SK-N-SH (cell line): Measurements from ENCODE around the gene P2RY14. TPM values are rescaled to one million over a fixed set of nuclear protein-coding genes. Genes with fewer than 3 reads are reported as not detected.

ENCODE experiments used
- CTCF ChIA-PET: fragments of 300-600, 350-600 bp; formaldehyde crosslinking; extraction: SDS; loops from one replicate; lab custom pipeline; 2021; lab: Yijun Ruan, JAX
- POLR2A ChIA-PET: fragments of 350-600 bp; sonication (Branson Sonifier 250); formaldehyde crosslinking; extraction: SDS; loops from one replicate; lab custom pipeline; 2020; ENCODE audit warnings: antibody characterized with exemption, inconsistent platforms; lab: Yijun Ruan, JAX
- DNase-seq: peaks from one replicate; pipeline ENCODE4 v3.0.0; 2012
- H2AFZ ChIP-seq: fragments of 200-600 bp; sonication (generic); 2 replicates; pipeline ENCODE4 v1.8.1; 2016; ENCODE audit warnings: antibody characterized with exemption, mild to moderate bottlenecking, low read depth
- H3F3A ChIP-seq: fragments of 200-600 bp; sonication (generic); replicated peaks from 2 replicates; pipeline ENCODE3; 2016; ENCODE audit warnings: antibody characterized with exemption, mild to moderate bottlenecking; ENCODE audit not compliant: insufficient read depth
- H3K27ac ChIP-seq, 2 experiments: fragments of 200-500 bp in 1 of 2; fragments of 200-600 bp in 1 of 2; sonication (Bioruptor generic) in 1 of 2; sonication (generic), shearing (Covaris generic) in 1 of 2; 2 replicates each; pipeline versions ENCODE4 v1.5.1 to v1.6.1; 2014 to 2016; ENCODE audit warnings: low read depth in 2 of 2, inconsistent platforms in 1 of 2, low read length in 1 of 2, mild to moderate bottlenecking in 1 of 2, mixed read lengths in 1 of 2
- H3K27me3 ChIP-seq: fragments of 200-600 bp; sonication (generic), shearing (Covaris generic); 2 replicates; pipeline ENCODE4 v1.6.1; 2016; ENCODE audit warnings: mixed run types; ENCODE audit not compliant: insufficient read depth
- H3K36me3 ChIP-seq, 2 experiments: fragments of 200-500 bp in 1 of 2; fragments of 200-600 bp in 1 of 2; sonication (Bioruptor generic) in 1 of 2; sonication (generic) in 1 of 2; replicated peaks in 1 of 2; 2 replicates each; pipeline versions ENCODE3 to v1.5.1; 2014 to 2016; ENCODE audit warnings: low read length in 1 of 2, mild to moderate bottlenecking in 1 of 2; ENCODE audit not compliant: insufficient read depth in 2 of 2, control insufficient read depth in 1 of 2
- H3K4me1 ChIP-seq, 2 experiments: fragments of 200-500 bp in 1 of 2; fragments of 200-600 bp in 1 of 2; sonication (Bioruptor generic) in 1 of 2; sonication (generic), shearing (Covaris generic) in 1 of 2; 2 replicates each; pipeline versions ENCODE4 v1.5.1 to v1.6.1; 2014 to 2016; ENCODE audit warnings: low read depth in 1 of 2, low read length in 1 of 2, mixed run types in 1 of 2; ENCODE audit not compliant: insufficient read depth in 2 of 2, control insufficient read depth in 1 of 2
- H3K4me2 ChIP-seq: fragments of 200-600 bp; sonication (generic), shearing (Covaris generic); 2 replicates; pipeline ENCODE4 v1.6.1; 2017; ENCODE audit warnings: mixed run types
- H3K4me3 ChIP-seq, 2 experiments: fragments of 200-500 bp in 1 of 2; fragments of 200-600 bp in 1 of 2; sonication (Bioruptor generic) in 1 of 2; sonication (generic), shearing (Covaris generic) in 1 of 2; 2 replicates each; pipeline versions ENCODE4 v1.5.1 to v1.8.1; 2014 to 2016; ENCODE audit warnings: low read depth in 2 of 2, inconsistent platforms in 1 of 2, low read length in 1 of 2, mild to moderate bottlenecking in 1 of 2, mixed read lengths in 1 of 2, moderate library complexity in 1 of 2
- H3K79me2 ChIP-seq: fragments of 200-600 bp; sonication (generic); 2 replicates; pipeline ENCODE4 v1.8.1; 2017; ENCODE audit warnings: mild to moderate bottlenecking; ENCODE audit not compliant: insufficient read depth
- H3K9ac ChIP-seq: fragments of 200-600 bp; sonication (generic); 2 replicates; pipeline ENCODE4 v1.6.1; 2017; ENCODE audit warnings: mixed run types
- H3K9me2 ChIP-seq: fragments of 200-600 bp; sonication (generic); 2 replicates; pipeline ENCODE4 v1.6.1; 2017; ENCODE audit warnings: mixed run types
- H3K9me3 ChIP-seq: fragments of 200-600 bp; sonication (generic); 2 replicates; pipeline ENCODE4 v1.6.1; 2017; ENCODE audit warnings: mixed run types, mild to moderate bottlenecking, moderate library complexity
- H4K20me1 ChIP-seq: fragments of 200-600 bp; sonication (generic); 2 replicates; pipeline ENCODE4 v1.6.1; 2017; ENCODE audit warnings: mild to moderate bottlenecking, mixed run types; ENCODE audit not compliant: insufficient read depth
- EP300 ChIP-seq, 2 experiments: IDR thresholded peaks; 2 replicates each; pipeline versions ENCODE4 v1.4.0 to v1.6.1; 2012; ENCODE audit warnings: borderline replicate concordance in 1 of 2, low read depth in 1 of 2, low read length in 1 of 2
- EZH2phosphoT487 ChIP-seq: fragments of 200-600 bp; sonication (generic); IDR thresholded peaks from 2 replicates; pipeline ENCODE4 v1.6.1; 2017; ENCODE audit warnings: low read depth, mixed run types, mild to moderate bottlenecking, antibody characterized with exemption, moderate library complexity, borderline replicate concordance
- FOXJ3 ChIP-seq: sonication (generic); formaldehyde crosslinking; IDR thresholded peaks from 2 replicates; pipeline ENCODE4 v1.5.1; 2020; ENCODE audit warnings: mild to moderate bottlenecking, missing genetic modification reagents
- GABPA ChIP-seq: IDR thresholded peaks from 2 replicates; pipeline ENCODE4 v1.4.0; 2012; ENCODE audit warnings: low read depth, mild to moderate bottlenecking
- GATA2 ChIP-seq: sonication (generic); formaldehyde crosslinking; IDR thresholded peaks from 2 replicates; pipeline ENCODE4 v1.5.0; 2020; ENCODE audit warnings: mild to moderate bottlenecking, missing genetic modification reagents
- MEF2A ChIP-seq: IDR thresholded peaks from 2 replicates; pipeline ENCODE4 v1.4.0; 2012; ENCODE audit warnings: low read depth, borderline replicate concordance
- NFIC ChIP-seq: IDR thresholded peaks from 2 replicates; pipeline ENCODE4 v1.4.0; 2012; ENCODE audit warnings: borderline replicate concordance
- NRF1 ChIP-seq: IDR thresholded peaks from 2 replicates; pipeline ENCODE4 v1.6.1; 2012; ENCODE audit warnings: low read depth, mild to moderate bottlenecking, low read length
- POLR2AphosphoS5 ChIP-seq: IDR thresholded peaks from 2 replicates; pipeline ENCODE4 v1.6.1; 2012; ENCODE audit warnings: low read depth, low read length
- RAD21 ChIP-seq: IDR thresholded peaks from 2 replicates; pipeline ENCODE4 v1.6.1; 2012; ENCODE audit warnings: mild to moderate bottlenecking, low read length
- RCOR1 ChIP-seq: fragments of 150-350 bp; IDR thresholded peaks from 2 replicates; pipeline ENCODE4 v1.6.1; 2017; ENCODE audit warnings: antibody characterized with exemption, low read length
- RFX5 ChIP-seq: IDR thresholded peaks from 2 replicates; pipeline ENCODE4 v1.6.1; 2012; ENCODE audit warnings: mild to moderate bottlenecking, improper control_type of control experiment, low read length
- SIN3A ChIP-seq: IDR thresholded peaks from 2 replicates; pipeline ENCODE4 v1.6.1; 2012; ENCODE audit warnings: low read depth, mild to moderate bottlenecking, low read length, moderate library complexity, borderline replicate concordance
- SMC3 ChIP-seq: IDR thresholded peaks from 2 replicates; pipeline ENCODE4 v1.6.1; 2012; ENCODE audit warnings: low read depth, low read length, improper control_type of control experiment
- TAF1 ChIP-seq: IDR thresholded peaks from 2 replicates; pipeline ENCODE4 v1.6.1; 2012; ENCODE audit warnings: low read depth, mild to moderate bottlenecking, low read length, moderate library complexity, borderline replicate concordance
- TCF12 ChIP-seq: IDR thresholded peaks from 2 replicates; pipeline ENCODE4 v1.4.0; 2012
- YY1 ChIP-seq: IDR thresholded peaks from 2 replicates; pipeline ENCODE4 v1.4.0; 2012; ENCODE audit warnings: low read depth, mild to moderate bottlenecking
- WGBS: methylation state at CpG from one replicate; pipeline ENCODE4 v1.1.6; 2017; ENCODE audit warnings: low lambda C conversion rate; 5-methylcytosine and 5-hydroxymethylcytosine counted together
- polyA plus RNA-seq, 3 experiments: library from polyadenylated mRNA; depleted of rRNA; stranded (reverse); fragments of >200 nt; gene quantifications; 2 replicates each; pipeline ENCODE4 v1.2.3, GENCODE V29; 2012
- TF ChIP-seq, protein P1 (sequence below): IDR thresholded peaks from 2 replicates; pipeline ENCODE4 v1.4.0; 2012; ENCODE audit warnings: low read depth, borderline replicate concordance
- TF ChIP-seq, protein P2 (sequence below): fragments of 150-350 bp; IDR thresholded peaks from 2 replicates; pipeline ENCODE4 v1.6.1; 2017; ENCODE audit warnings: antibody characterized with exemption, low read length, low read depth, borderline replicate concordance
- TF ChIP-seq, protein P3 (sequence below): fragments of 150-350 bp; IDR thresholded peaks from 2 replicates; pipeline ENCODE4 v1.6.1; 2016; ENCODE audit warnings: mild to moderate bottlenecking, low read depth, low read length
- TF ChIP-seq, protein P4 (sequence below): fragments of 200-600 bp; sonication (generic); IDR thresholded peaks from 2 replicates; pipeline ENCODE4 v1.6.1; 2017; ENCODE audit warnings: antibody characterized with exemption, mild to moderate bottlenecking, moderate library complexity
- TF ChIP-seq, protein P5 (sequence below): IDR thresholded peaks from 2 replicates; pipeline ENCODE4; 2012

P2RY14 gene
- polyA plus RNA-seq, 1 of the 3 experiments (the other 2 are of a cell fraction), result not detected

DNA sequence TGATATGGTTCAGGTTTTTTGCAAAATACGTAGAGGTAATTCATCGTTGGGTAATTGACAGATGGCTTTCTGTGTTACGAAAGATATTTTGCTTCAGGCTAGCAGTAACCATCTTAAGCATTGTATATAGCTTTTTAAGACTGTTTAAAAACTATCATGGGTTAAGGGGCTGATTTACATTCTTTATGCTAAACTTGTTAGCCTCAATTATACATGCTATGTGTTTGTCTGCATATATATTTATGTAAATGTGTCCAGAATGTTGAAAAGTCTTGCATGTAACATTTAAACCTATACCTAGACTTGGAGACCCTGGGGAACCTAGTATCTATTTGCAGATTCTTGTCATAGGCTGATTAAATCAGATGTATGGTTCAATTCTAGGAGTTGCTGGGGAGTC is 11.1 kb upstream of the P2RY14 start:
- Histone ChIP-seq H3K36me3 (no peaks in the 10 kb centered on the region), H4K20me1 (no peaks in the 10 kb centered on the region)
- CTCF ChIA-PET, result interaction anchor here (0.8 to 1.4 kb wide), 4 partner anchors 61 to 550 kb away, joined by 3 to 8 read pairs (median 4); no protein-coding TSS in a partner anchor

DNA sequence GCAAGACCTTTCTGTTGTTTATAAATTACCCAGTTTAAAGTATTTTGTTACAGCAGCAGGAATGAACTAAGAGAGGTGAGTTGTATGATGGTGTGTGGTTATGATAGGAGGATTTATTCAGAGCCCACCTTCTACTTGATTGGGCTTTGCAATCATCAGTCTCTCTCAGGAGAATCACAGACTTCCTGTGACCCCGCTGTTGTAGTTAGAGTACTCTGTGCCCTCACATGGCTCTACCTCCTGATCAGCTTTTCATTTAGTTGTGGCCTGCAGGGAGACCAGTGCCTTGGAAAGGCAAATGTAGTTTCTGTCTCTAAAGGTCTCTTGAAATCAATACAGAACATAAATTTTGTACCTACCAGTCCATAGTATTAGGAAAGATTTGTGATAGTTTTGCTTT is 7.6 kb upstream of the P2RY14 start:
- Histone ChIP-seq H2AFZ (no peak overlapping the region), H3K9me2 (no peaks in the 10 kb centered on the region), H3F3A (no peaks in the 10 kb centered on the region), H3K4me1 (peaks cover 0 to 2% of the 10 kb centered on the region in 2 experiments; a peak in 1 of 4 replicates), H3K27me3 (peaks cover 7% of the 10 kb centered on the region; the same call in 1 of the 2 replicates), H3K4me2 (no peak overlapping the region), H3K79me2 (no peaks in the 10 kb centered on the region), H3K4me3 (no peak overlapping the region), H3K27ac (no peak overlapping the region), H4K20me1 (no peaks in the 10 kb centered on the region), H3K9ac (no peak overlapping the region), H3K36me3 (no peaks in the 10 kb centered on the region), H3K9me3 (no peaks in the 10 kb centered on the region)
- no peak for DNase-seq
- ChIA-PET CTCF (interaction anchor here (1.2 to 3.2 kb wide), 3 partner anchors 9 to 118 kb away, joined by 4 to 16 read pairs (median 13); no protein-coding TSS in a partner anchor), POLR2A (no interaction called here)
- 44% methylated on average over 1 of the region's 1 CpG for WGBS
- TF ChIP-seq, protein P1, sequence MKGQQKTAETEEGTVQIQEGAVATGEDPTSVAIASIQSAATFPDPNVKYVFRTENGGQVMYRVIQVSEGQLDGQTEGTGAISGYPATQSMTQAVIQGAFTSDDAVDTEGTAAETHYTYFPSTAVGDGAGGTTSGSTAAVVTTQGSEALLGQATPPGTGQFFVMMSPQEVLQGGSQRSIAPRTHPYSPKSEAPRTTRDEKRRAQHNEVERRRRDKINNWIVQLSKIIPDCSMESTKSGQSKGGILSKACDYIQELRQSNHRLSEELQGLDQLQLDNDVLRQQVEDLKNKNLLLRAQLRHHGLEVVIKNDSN, result no peak
- TF ChIP-seq RCOR1 (no peak), RFX5 (no peak), FOXJ3 (CRISPR knock-in tag) (no peak), SMC3 (no peak), SIN3A (no peak), TAF1 (no peak), EP300 (IDR thresholded peaks at IDR 0.05; ENCODE audit: borderline replicate concordance in 1 of 2, low read depth in 1 of 2, low read length in 1 of 2) (no peak), NFIC (no peak), NRF1 (no peak), YY1 (no peak), TCF12 (no peak), RAD21 (no peak), GATA2 (CRISPR knock-in tag) (no peak), POLR2AphosphoS5 (no peak)
- TF ChIP-seq, protein P2, sequence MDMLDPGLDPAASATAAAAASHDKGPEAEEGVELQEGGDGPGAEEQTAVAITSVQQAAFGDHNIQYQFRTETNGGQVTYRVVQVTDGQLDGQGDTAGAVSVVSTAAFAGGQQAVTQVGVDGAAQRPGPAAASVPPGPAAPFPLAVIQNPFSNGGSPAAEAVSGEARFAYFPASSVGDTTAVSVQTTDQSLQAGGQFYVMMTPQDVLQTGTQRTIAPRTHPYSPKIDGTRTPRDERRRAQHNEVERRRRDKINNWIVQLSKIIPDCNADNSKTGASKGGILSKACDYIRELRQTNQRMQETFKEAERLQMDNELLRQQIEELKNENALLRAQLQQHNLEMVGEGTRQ, result no peak
- TF ChIP-seq, protein P3, sequence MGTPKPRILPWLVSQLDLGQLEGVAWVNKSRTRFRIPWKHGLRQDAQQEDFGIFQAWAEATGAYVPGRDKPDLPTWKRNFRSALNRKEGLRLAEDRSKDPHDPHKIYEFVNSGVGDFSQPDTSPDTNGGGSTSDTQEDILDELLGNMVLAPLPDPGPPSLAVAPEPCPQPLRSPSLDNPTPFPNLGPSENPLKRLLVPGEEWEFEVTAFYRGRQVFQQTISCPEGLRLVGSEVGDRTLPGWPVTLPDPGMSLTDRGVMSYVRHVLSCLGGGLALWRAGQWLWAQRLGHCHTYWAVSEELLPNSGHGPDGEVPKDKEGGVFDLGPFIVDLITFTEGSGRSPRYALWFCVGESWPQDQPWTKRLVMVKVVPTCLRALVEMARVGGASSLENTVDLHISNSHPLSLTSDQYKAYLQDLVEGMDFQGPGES, result no peak
- TF ChIP-seq, protein P4, sequence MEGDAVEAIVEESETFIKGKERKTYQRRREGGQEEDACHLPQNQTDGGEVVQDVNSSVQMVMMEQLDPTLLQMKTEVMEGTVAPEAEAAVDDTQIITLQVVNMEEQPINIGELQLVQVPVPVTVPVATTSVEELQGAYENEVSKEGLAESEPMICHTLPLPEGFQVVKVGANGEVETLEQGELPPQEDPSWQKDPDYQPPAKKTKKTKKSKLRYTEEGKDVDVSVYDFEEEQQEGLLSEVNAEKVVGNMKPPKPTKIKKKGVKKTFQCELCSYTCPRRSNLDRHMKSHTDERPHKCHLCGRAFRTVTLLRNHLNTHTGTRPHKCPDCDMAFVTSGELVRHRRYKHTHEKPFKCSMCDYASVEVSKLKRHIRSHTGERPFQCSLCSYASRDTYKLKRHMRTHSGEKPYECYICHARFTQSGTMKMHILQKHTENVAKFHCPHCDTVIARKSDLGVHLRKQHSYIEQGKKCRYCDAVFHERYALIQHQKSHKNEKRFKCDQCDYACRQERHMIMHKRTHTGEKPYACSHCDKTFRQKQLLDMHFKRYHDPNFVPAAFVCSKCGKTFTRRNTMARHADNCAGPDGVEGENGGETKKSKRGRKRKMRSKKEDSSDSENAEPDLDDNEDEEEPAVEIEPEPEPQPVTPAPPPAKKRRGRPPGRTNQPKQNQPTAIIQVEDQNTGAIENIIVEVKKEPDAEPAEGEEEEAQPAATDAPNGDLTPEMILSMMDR, result no peak
- TF ChIP-seq, protein P5, sequence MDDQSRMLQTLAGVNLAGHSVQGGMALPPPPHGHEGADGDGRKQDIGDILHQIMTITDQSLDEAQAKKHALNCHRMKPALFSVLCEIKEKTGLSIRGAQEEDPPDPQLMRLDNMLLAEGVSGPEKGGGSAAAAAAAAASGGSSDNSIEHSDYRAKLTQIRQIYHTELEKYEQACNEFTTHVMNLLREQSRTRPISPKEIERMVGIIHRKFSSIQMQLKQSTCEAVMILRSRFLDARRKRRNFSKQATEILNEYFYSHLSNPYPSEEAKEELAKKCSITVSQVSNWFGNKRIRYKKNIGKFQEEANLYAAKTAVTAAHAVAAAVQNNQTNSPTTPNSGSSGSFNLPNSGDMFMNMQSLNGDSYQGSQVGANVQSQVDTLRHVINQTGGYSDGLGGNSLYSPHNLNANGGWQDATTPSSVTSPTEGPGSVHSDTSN, result no peak

More for the DNA sequence above, 11.1 kb upstream of the P2RY14 start:
- no peaks in the 10 kb centered on the region for H3K4me1 ChIP-seq
- no peaks in the 10 kb centered on the region for H3K9me3 ChIP-seq
- TF ChIP-seq RFX5, result no peak
- no peak for TF ChIP-seq GABPA
- no peak for TF ChIP-seq EZH2phosphoT487
- no peak for TF ChIP-seq SMC3
- TF ChIP-seq MEF2A, result no peak
- TF ChIP-seq FOXJ3 (CRISPR knock-in tag), result no peak
- no peaks in the 10 kb centered on the region for H3K9me2 ChIP-seq
- H3K4me2 ChIP-seq, result no peak overlapping the region
- no peak for DNase-seq
- no peaks in the 10 kb centered on the region for H3K79me2 ChIP-seq
- H3K27ac ChIP-seq, result no peak overlapping the region
- H3K27me3 ChIP-seq, result peaks cover 7% of the 10 kb centered on the region; the same call in 1 of the 2 replicates
- no peak overlapping the region for H2AFZ ChIP-seq
- H3K9ac ChIP-seq, result no peak overlapping the region
- POLR2A ChIA-PET, result interaction anchor here (0.6 kb wide), 1 partner anchor 18 kb away, joined by 3 read pairs; no protein-coding TSS in a partner anchor
- 45% methylated on average over 3 of the region's 3 CpGs for WGBS
- H3F3A ChIP-seq, result no peaks in the 10 kb centered on the region
- no peak overlapping the region for H3K4me3 ChIP-seq
